Jurkat, Clone E6-1 (cell line): ENCODE results near the gene CBFA2T2.

Source experiments
- DNase-seq: peaks from one replicate; pipeline ENCODE4 v3.0.0-alpha.2; 2011; ENCODE audit warnings: low read depth, low spot score
- H3K4me3 ChIP-seq: 2 replicates; pipeline ENCODE4 v1.5.1; 2011; ENCODE audit warnings: mild to moderate bottlenecking, low read length, control low read depth, moderate library complexity

The CBFA2T2 gene

DNA sequence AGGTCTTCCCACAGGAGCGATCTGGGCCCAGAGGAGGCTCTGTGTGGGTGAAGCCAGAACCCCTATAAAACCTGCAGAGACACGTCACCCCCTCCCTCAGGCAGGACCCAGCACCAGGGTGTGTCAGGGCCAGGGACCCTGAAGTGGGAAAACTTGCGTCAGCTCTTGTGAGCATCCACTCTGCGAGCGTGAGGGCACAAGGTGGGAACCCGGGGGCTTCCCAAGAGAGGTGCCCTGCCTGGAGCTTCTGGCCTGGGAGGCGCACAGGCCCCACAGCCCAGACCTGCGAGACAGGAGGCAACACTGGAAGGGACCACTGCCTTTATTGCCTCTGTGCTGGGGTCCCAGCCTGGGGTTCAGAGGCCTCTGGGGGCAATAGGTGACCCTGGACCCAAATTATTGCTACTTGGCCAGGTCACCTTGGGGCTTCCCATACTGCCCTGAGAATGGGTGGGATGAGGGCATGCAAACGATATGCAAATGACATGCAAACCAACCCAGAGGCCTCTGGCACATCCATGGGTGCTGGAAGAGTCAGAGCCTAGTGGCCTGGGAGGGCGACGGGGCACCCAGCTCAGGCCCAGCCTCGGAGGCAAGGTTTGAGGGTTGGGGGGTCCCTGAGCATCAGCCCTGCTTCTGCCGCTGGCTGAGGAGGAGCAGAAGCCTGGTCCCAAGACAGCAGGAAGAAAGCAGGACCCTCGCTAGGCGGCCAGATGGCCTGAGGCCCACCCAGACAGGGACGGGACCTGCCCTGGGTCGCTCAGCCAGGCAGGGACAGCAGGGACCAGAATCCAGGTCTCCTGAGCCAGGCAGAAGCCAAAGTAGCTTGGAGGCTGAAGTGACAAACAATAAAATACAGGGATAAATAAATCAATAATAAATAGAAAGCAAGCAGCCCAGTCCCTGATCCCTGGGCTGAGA is 167.1 kb downstream of the CBFA2T2 start:
- no peak overlapping the region for H3K4me3 ChIP-seq
- DNase-seq: no peak

DNA sequence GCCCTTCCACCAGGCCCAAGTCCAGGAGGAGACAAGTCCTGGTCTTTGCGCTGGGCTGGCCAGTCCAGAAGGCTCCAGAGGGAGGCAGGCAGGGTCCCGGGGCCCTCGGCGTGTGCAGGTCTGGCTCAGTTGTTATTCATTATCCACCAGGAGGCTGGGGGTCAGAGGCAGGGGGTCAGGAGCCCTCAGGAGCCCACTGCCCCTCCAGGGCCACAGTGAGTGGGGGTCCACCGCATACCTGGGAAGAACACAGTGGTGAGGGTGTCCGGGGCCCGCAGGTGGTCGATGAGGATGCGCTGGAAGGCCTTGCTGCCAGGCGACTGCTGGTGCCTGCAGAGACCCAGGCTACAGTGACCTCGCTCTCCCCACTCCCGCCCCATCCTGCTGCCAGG is 167.8 kb downstream of the CBFA2T2 start:
- DNase-seq: no peak
- no peak overlapping the region for H3K4me3 ChIP-seq

GRCh38 chr20:33658510-33658909 is 168.6 kb downstream of the CBFA2T2 start:
- no peak overlapping the region for H3K4me3 ChIP-seq
- DNase-seq: no peak

- no peak for DNase-seq
- no peak overlapping the region for H3K4me3 ChIP-seq
Measured at GRCh38 chr20:33658929-33659328, 169.0 kb downstream of the CBFA2T2 start.

GRCh38 chr20:33659341-33660034 is 169.6 kb downstream of the CBFA2T2 start:
- DNase-seq: no peak
- H3K4me3 ChIP-seq: no peak overlapping the region

GRCh38 chr20:33660035-33660684 is 170.3 kb downstream of the CBFA2T2 start:
- H3K4me3 ChIP-seq: no peak overlapping the region
- no peak for DNase-seq

- DNase-seq: no peak
- H3K4me3 ChIP-seq: no peak overlapping the region
Measured at GRCh38 chr20:33660685-33661058, 170.8 kb downstream of the CBFA2T2 start.

GRCh38 chr20:33662172-33662571 is 172.3 kb downstream of the CBFA2T2 start, which contains the start of gene C20orf144:
Gene C20orf144 (plus strand): TSS chr20:33662327. CDS start chr20:33662346, 19 bp downstream.
- peak within 1 kb of the TSS; percentile 63 for H3K4me3 ChIP-seq
- no peak for DNase-seq

- peak overlapping the region; percentile 63 for H3K4me3 ChIP-seq
- DNase-seq: peak; percentile 48
Measured at GRCh38 chr20:33663161-33664084, 173.5 kb downstream of the CBFA2T2 start.

DNA sequence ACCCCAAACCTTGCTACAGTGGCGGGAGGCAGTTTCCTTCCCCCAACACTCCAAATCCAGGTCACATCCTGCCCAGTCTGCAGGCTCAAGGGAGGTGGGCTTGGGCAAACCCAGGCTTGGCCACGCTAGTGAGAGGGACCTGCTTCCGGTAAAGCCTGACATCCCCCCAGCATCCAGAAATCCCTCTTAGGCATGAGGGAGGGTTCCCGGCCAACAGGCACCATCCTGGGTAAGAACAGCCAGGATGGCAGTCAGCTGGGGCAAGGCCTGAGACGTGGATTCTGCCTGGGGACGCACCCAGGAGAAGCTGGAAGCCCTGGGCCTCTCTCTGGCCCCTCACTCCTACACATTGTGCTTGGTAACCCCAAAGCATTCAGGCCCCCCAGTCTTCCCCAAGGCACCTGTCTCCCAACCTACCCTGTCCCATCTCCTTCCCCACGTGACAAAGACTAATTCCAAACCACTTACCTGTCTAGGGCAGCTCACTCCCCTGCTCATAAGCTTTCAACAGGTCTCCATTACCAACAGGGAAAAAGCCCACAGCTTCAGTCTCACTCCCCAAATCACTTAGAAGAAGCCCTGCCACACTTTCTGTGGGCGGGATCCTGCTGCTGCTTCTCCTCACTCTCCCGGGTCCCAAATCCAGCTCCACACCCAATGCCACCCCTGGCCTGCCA is 174.3 kb downstream of the CBFA2T2 start:
- peak overlapping the region; percentile 63 for H3K4me3 ChIP-seq
- DNase-seq: no peak

DNA sequence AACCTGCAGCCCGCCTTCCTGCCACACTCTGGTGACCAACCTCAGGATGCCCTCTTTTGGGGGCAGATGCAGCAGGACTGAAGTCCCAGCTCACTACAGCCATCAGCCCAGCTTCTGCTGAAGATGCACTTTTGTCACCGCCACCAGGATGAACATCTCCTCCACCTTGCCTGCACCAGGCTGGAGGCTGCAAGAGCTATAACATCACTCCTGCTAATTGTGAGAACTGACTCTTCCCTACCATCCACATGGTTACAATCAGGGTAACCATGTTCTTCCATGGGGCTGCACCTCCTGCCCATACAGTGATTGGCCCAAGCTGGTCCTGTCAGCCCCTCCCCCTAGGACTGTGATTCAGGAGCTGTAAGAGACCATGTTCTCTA is 174.9 kb downstream of the CBFA2T2 start:
- H3K4me3 ChIP-seq: no peak overlapping the region
- no peak for DNase-seq

DNA sequence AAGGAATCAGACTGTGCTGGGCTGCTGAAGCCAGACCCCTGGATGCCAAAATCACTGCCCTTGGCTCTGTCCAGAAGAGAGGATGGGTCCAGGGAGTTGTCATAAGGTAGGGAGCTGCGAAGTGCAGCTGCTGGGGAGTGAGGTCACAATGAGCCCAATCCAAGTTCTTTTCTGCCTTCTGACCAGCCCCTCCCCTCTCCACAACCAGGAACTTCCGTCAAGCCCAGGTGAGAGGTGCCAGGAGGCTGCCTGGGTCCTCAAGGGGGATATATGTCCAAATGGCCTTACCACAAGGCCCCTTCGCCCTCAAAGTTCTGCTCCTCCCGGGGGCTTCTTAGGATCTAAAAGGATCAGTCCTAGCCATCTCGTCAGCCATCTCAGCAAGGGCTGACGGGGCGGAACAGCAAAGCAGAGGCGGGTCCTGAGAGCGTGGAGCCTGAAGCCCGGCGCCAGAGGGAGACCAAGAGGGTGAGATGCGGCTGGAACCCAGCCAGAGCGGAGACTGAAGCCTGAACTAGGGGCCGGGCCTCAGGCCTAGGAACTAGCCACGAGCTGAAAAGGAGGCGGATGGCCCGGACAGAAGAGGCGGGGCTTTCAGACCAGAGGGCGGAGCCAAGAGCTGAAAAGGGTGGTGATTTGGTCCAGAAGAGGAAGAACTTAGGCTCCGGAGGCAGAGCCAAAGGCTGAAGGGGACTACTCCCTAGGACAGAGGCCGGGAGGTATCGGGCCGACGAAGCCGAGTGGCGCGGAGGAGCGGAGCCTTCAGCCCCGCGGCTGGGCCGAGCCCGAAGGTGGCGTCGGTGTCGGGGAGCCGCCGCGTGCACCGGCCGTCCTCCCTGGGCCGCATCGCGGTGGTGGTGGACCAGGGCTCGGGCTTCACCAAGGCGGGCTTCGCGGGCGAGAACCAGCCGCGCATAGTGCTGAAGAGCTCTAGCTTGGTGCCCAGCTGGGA is 176.7 kb downstream of the CBFA2T2 start, which contains the start of gene ACTL10:
Gene ACTL10, plus strand, starts transcription at position 651 of the 952 bp plus-strand sequence. CDS start 555 bp downstream, outside the sequence.
- no peak for DNase-seq

GRCh38 chr20:33667245-33667675 is 177.4 kb downstream of the CBFA2T2 start:
- no peak for DNase-seq
- H3K4me3 ChIP-seq: no peak overlapping the region

More for the DNA sequence above, 176.7 kb downstream of the CBFA2T2 start, which contains the start of gene ACTL10:
- no peak within 1 kb of the TSS for H3K4me3 ChIP-seq

- no peak overlapping the region for H3K4me3 ChIP-seq
- no peak for DNase-seq
Measured at GRCh38 chr20:33667676-33668465, 178.0 kb downstream of the CBFA2T2 start.

DNA sequence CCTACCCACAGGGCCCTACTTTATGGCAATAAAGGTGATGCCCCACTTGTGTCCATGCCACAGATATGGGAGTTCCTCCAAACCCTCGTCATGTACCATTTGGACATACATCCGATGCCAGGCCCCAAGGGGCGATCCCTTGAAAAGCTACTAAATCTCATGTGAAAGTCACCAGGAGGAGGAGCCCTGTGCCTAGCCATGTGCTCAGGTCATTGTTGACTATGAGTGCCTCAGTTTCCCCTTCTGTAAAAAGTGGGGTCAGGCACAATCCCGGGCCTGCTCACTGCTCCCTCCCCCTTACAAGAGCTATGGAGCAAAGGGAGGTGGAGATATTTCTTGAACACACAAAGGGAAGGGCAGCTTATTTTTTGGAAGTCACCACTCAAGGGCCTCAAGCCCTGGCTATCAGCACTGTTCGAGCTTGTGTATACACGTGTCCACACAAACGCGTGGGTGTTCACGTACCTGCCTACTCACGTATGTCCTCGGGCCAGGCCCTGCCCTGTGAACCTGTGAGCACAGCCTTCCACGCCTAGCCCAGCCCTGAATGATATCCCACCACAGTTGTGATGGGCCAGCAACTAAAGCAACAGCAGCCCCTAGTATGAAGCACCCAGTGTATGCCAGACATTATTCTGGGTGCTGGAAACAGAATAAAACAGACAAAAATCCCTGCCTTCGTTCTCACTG is 178.7 kb downstream of the CBFA2T2 start:
- no peak for DNase-seq
- H3K4me3 ChIP-seq: no peak overlapping the region

DNA sequence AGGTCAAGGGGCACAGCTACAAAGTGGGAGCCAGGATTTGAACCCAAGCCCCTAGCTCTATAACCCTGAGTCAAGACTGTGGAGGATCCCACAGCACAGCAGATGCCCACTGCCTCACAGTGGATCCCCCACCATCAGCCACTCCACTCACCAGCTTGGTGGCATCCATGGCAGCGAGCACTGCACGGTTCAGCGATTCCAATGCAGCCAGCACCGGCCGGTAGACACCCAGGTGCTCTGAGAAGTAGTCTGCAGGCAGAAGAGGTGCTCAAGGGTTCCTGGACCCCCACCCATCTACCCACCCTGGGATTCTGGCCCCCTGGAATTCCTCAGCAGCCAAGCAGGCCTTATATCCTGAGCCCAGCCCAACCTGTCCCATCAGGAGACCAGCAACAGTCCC is 179.3 kb downstream of the CBFA2T2 start:
- no peak for DNase-seq
- H3K4me3 ChIP-seq: no peak overlapping the region
